Sigmoid colon (tissue), 7 donors: Measurements from ENCODE around the gene SH3TC2. TPM values are rescaled to one million over a fixed set of nuclear protein-coding genes. Genes with fewer than 3 reads are reported as not detected.

ENCODE experiments used
- DNase-seq: peaks from one replicate; pipeline ENCODE4 v3.0.0-alpha.2; 2019
- H3K27ac ChIP-seq, 4 donors: fragments of 200-600 bp; sonication (generic); one replicate each; pipeline ENCODE4 v1.5.1; 2016 to 2019; ENCODE audit warnings: mild to moderate bottlenecking in 1 of 4
- H3K27me3 ChIP-seq, 3 donors: fragments of 200-600 bp; sonication (generic); one replicate each; pipeline ENCODE4 v1.5.1; 2019; ENCODE audit warnings: mild to moderate bottlenecking in 1 of 3
- H3K36me3 ChIP-seq, 4 donors: fragments of 200-600 bp; sonication (generic); one replicate each; pipeline ENCODE4 v1.5.1; 2016 to 2019
- H3K4me1 ChIP-seq, 4 donors: fragments of 200-600 bp; sonication (generic); one replicate each; pipeline ENCODE4 v1.5.1; 2017 to 2019
- H3K4me3 ChIP-seq, 4 donors: fragments of 200-600 bp; sonication (generic); one replicate each; pipeline ENCODE4 v1.5.1; 2017 to 2019; ENCODE audit warnings: mild to moderate bottlenecking in 2 of 4, moderate library complexity in 1 of 4
- H3K9me3 ChIP-seq, 4 donors: fragments of 200-600 bp in 3 of 4; sonication (generic) in 3 of 4; one replicate each; pipeline versions ENCODE4 v1.5.1 to v1.6.1; 2013 to 2019
- EP300 ChIP-seq, 4 donors: sonication (generic); formaldehyde crosslinking; IDR thresholded peaks; one replicate each; pipeline ENCODE4 v1.6.1; 2017; ENCODE audit warnings: antibody characterized with exemption in 4 of 4
- POLR2A ChIP-seq, 2 donors: fragments of 450-650 bp; IDR thresholded peaks; one replicate each; pipeline ENCODE4 v1.6.1; 2016; ENCODE audit warnings: antibody characterized with exemption in 2 of 2, mild to moderate bottlenecking in 2 of 2, moderate library complexity in 2 of 2
- POLR2AphosphoS5 ChIP-seq, 4 donors: sonication (generic); formaldehyde crosslinking; IDR thresholded peaks; one replicate each; pipeline ENCODE4 v1.6.1; 2017; ENCODE audit warnings: antibody characterized with exemption in 4 of 4
- WGBS, 2 donors: extraction: QIAGEN DNeasy Blood & Tissue Kit; methylation state at CpG; one replicate each; pipeline ENCODE4 v1.1.7; 2013; 5-methylcytosine and 5-hydroxymethylcytosine counted together
- intact Hi-C: fragments of 100-400 bp; cut with DNase I; formaldehyde crosslinking; loops from one replicate; pipeline ENCODE4 v1.15.1; 2023
- polyA plus RNA-seq, 3 donors: library from polyadenylated mRNA; stranded (reverse); fragments of 200-250 nt; gene quantifications; one replicate each; pipeline ENCODE4 v1.2.3, GENCODE V29; 2013
- total RNA-seq, 4 donors: library from RNA; depleted of rRNA; stranded (reverse); fragments of >200 nt; gene quantifications; one replicate each; pipeline ENCODE4 v1.1.0, GENCODE V29; 2016
- TF ChIP-seq, protein P1 (sequence below), 4 experiments: fragments of 450-650 bp in 3 of 4; fragments of 200-600 bp in 1 of 4; IDR thresholded peaks; one replicate each; pipeline ENCODE4 v1.5.1; 2016 to 2019; ENCODE audit warnings: antibody characterized with exemption in 4 of 4, mild to moderate bottlenecking in 3 of 4, moderate library complexity in 2 of 4
- donor health status: healthy with polysubstance abuse.
- donor health status: Bipolar disorder and iron deficiency.
- donor health status: healthy.

SH3TC2 gene
- total and polyA plus RNA-seq, 7 donors = under 0.01 to 8.3 (median 1.7) TPM; not detected in 1

DNA sequence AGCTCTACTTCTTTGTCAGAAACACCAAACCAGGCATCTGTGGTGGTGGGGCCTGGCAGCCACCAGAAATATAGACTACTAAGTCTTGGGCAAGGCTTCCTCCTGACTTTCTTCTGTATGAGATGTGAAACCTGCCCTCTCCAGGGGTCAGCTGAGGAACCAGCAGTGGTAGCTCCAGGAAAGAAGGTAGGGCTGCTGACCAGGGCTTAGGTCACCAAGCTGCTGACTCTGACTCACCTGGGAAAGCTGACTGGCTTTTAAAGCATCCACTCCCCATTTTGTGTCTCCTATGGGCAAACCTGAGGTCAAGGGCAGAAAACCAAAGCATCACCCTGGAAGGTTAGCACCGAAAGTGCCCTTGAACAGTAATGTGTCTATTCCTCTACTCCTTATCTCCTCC is 10.4 kb upstream of the SH3TC2 start:
- no peak overlapping the region for H3K4me3 ChIP-seq
- no peak for DNase-seq
- WGBS, 2 donors = 95 to 96% methylated on average over 1 of the region's 1 CpG
- H3K9me3 ChIP-seq = no peaks in the 10 kb centered on the region
- TF ChIP-seq POLR2AphosphoS5 (IDR thresholded peaks at IDR 0.05) (no peak), EP300 (IDR thresholded peaks at IDR 0.05) (no peak), POLR2A (IDR thresholded peaks at IDR 0.05) (no peak)
- intact Hi-C loops = no loop called here
- no peak overlapping the region for H3K27ac ChIP-seq
- H3K4me1 ChIP-seq = no peaks in the 10 kb centered on the region
- H3K36me3 ChIP-seq = no peaks in the 10 kb centered on the region
- H3K27me3 ChIP-seq = no peaks in the 10 kb centered on the region

DNA sequence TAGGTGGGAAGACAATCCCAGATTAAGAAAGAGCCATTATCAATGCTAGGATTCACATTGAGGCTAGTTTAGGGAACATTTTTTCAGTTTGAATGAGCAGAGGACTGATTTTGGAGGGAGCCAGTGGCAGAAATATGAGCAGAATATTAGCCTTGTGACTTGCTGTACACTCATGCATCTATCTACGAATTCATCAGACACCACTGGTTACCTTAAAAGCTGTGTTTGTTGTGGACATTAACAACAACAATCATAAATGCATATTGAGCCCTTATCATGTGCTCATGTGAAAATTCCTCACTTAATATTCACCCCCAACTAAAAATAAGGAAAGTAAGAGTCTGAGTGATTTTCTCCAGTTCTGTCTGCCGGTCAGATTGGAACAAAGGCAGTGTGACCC is 9.9 kb upstream of the SH3TC2 start:
- no peaks in the 10 kb centered on the region for H3K27me3 ChIP-seq
- WGBS, 2 donors = 86 to 93% methylated on average over 2 of the region's 2 CpGs
- intact Hi-C loops = no loop called here
- no peak overlapping the region for H3K27ac ChIP-seq
- H3K4me3 ChIP-seq = no peak overlapping the region
- DNase-seq = no peak
- TF ChIP-seq, protein P1, sequence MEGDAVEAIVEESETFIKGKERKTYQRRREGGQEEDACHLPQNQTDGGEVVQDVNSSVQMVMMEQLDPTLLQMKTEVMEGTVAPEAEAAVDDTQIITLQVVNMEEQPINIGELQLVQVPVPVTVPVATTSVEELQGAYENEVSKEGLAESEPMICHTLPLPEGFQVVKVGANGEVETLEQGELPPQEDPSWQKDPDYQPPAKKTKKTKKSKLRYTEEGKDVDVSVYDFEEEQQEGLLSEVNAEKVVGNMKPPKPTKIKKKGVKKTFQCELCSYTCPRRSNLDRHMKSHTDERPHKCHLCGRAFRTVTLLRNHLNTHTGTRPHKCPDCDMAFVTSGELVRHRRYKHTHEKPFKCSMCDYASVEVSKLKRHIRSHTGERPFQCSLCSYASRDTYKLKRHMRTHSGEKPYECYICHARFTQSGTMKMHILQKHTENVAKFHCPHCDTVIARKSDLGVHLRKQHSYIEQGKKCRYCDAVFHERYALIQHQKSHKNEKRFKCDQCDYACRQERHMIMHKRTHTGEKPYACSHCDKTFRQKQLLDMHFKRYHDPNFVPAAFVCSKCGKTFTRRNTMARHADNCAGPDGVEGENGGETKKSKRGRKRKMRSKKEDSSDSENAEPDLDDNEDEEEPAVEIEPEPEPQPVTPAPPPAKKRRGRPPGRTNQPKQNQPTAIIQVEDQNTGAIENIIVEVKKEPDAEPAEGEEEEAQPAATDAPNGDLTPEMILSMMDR (IDR thresholded peaks at IDR 0.05) = no peak
- TF ChIP-seq EP300 (IDR thresholded peaks at IDR 0.05) (no peak), POLR2A (IDR thresholded peaks at IDR 0.05) (no peak), POLR2AphosphoS5 (IDR thresholded peaks at IDR 0.05) (no peak)
- no peaks in the 10 kb centered on the region for H3K4me1 ChIP-seq
- H3K9me3 ChIP-seq = no peaks in the 10 kb centered on the region
- no peaks in the 10 kb centered on the region for H3K36me3 ChIP-seq

DNA sequence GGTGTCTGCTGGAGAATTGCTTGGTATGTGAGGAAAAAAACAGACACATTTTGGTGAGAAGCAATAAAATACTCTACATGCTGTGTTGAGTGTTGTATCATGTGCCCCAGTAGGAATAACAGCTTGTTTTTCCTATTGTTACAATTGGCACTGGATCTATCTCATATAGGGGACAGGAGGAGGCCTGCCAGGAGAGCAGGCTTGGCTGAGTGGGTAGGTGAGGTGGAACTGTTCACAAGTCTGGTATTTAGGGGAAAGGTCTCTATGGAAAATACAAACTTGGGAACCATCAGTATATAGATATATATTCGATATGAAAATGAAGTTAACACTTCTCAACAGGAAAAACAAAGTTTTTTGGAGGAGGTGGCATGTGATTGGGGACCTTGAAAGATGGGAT is 9.5 kb upstream of the SH3TC2 start:
- no peak for TF ChIP-seq POLR2A (IDR thresholded peaks at IDR 0.05)
- TF ChIP-seq EP300 (IDR thresholded peaks at IDR 0.05) = no peak
- no peak for TF ChIP-seq POLR2AphosphoS5 (IDR thresholded peaks at IDR 0.05)
- TF ChIP-seq, protein P1 (IDR thresholded peaks at IDR 0.05) = no peak
- H3K36me3 ChIP-seq = no peaks in the 10 kb centered on the region
- H3K27me3 ChIP-seq = no peaks in the 10 kb centered on the region
- H3K27ac ChIP-seq = no peak overlapping the region
- 86 to 88% methylated on average over 1 of the region's 1 CpG for WGBS, 2 donors
- H3K4me3 ChIP-seq = no peak overlapping the region
- intact Hi-C loops = no loop called here
- DNase-seq = no peak
- H3K4me1 ChIP-seq = no peaks in the 10 kb centered on the region
- no peaks in the 10 kb centered on the region for H3K9me3 ChIP-seq

DNA sequence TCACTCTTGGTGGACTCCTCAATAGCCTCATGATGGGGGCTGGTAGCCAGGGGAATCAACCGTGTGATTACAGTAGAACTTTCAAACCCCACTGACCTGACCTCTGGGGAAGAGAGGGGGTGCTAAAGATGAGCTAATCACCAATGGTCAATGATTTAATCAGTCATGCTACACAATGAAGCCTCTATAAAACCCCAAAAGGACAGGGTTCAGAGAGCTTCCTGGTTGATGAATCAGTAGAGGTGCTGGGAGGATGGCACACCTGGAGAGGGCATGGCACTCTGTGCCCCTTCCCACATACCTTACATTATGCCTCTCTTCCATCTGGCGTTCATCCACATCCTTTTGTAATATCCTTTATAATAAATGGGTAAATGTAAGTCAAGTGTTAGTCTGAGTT is 8.9 kb upstream of the SH3TC2 start:
- no peak for DNase-seq
- no peak overlapping the region for H3K4me3 ChIP-seq
- no peaks in the 10 kb centered on the region for H3K4me1 ChIP-seq
- no peaks in the 10 kb centered on the region for H3K9me3 ChIP-seq
- no peak overlapping the region for H3K27ac ChIP-seq
- no peaks in the 10 kb centered on the region for H3K36me3 ChIP-seq
- H3K27me3 ChIP-seq = no peaks in the 10 kb centered on the region
- TF ChIP-seq POLR2AphosphoS5 (IDR thresholded peaks at IDR 0.05) = no peak
- 83 to 93% methylated on average over 2 of the region's 2 CpGs for WGBS, 2 donors
- intact Hi-C loops = no loop called here

DNA sequence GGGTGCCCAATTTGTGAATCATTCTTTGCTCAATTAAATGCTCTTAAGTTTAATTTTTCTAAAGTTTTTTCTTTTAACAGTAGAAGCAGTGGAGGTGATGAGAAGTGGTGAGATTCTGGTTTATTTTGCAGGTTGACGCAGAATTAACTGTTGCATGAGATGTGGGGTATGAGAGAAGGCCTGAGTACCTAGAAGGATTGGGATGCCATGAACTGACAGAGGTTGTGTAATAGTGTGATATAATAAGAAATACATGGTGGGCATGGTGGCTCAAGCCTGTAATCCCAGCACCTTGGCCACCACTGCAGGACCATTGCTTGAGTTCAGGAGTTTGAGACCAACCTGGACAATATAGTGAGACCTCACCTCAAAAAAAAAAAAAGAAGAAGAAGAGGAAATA is 8.4 kb upstream of the SH3TC2 start:
- WGBS, 2 donors = 67 to 83% methylated on average over 1 of the region's 1 CpG
- Histone ChIP-seq H3K27me3 (no peaks in the 10 kb centered on the region), H3K9me3 (no peaks in the 10 kb centered on the region), H3K4me1 (no peaks in the 10 kb centered on the region), H3K36me3 (no peaks in the 10 kb centered on the region), H3K27ac (no peak overlapping the region), H3K4me3 (no peak overlapping the region)
- DNase-seq = no peak
- TF ChIP-seq EP300 (IDR thresholded peaks at IDR 0.05) = no peak
- TF ChIP-seq POLR2A (IDR thresholded peaks at IDR 0.05) = no peak
- no peak for TF ChIP-seq POLR2AphosphoS5 (IDR thresholded peaks at IDR 0.05)
- TF ChIP-seq, protein P1 (IDR thresholded peaks at IDR 0.05) = no peak
- intact Hi-C loops = no loop called here

DNA sequence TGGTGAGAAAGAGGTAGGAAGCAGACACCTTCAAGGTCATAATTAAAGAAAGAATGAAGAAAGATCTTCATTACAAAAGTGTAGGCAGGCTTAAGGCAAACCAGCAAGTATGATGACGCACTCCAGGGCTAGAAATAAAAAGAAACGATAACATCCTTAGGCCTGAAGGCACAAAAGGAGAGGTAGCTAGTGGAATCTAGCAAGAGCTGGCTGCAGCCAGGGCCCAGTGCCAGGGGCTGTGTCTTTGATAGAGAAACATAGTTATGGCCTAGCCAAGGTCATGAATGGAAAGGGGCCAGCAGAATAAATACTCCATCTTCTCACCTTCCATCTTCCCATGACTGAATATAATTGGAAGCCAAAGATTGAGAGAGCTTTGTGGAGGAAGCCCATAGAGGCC is 6.8 kb upstream of the SH3TC2 start:
- no peak overlapping the region for H3K27ac ChIP-seq
- H3K9me3 ChIP-seq = no peaks in the 10 kb centered on the region
- WGBS, 2 donors = 93 to 94% methylated on average over 2 of the region's 2 CpGs
- H3K36me3 ChIP-seq = no peaks in the 10 kb centered on the region
- intact Hi-C loops = no loop called here
- H3K4me3 ChIP-seq = no peak overlapping the region
- TF ChIP-seq POLR2A (IDR thresholded peaks at IDR 0.05) = no peak
- no peak for TF ChIP-seq POLR2AphosphoS5 (IDR thresholded peaks at IDR 0.05)
- no peak for TF ChIP-seq EP300 (IDR thresholded peaks at IDR 0.05)
- TF ChIP-seq, protein P1 (IDR thresholded peaks at IDR 0.05) = no peak
- no peaks in the 10 kb centered on the region for H3K27me3 ChIP-seq
- DNase-seq = no peak
- no peaks in the 10 kb centered on the region for H3K4me1 ChIP-seq
